Smooth muscle cell (in vitro differentiated cells): ENCODE results near the gene KMT2B. TPM values are rescaled to one million over a fixed set of nuclear protein-coding genes. Genes with fewer than 3 reads are reported as not detected.

Experiments
- DNase-seq: peaks from one replicate; lab custom pipeline; 2025; ENCODE audit not compliant: unreplicated experiment; lab: John Stamatoyannopoulos, UW
- H2AFZ ChIP-seq: fragments of 200-600 bp; sonication (generic); 2 replicates; pipeline ENCODE4 v1.6.0; 2016; ENCODE audit warnings: antibody characterized with exemption, low read depth, mild to moderate bottlenecking
- H3F3A ChIP-seq: fragments of 200-600 bp; sonication (generic); 2 replicates; pipeline ENCODE4 v1.6.0; 2017; ENCODE audit warnings: antibody characterized with exemption, low read depth
- H3K27ac ChIP-seq: fragments of 200-600 bp; sonication (generic); 2 replicates; pipeline ENCODE4 v1.5.1; 2016; ENCODE audit warnings: low read depth, mild to moderate bottlenecking
- H3K27me3 ChIP-seq: fragments of 200-600 bp; sonication (generic); 2 replicates; pipeline ENCODE4 v1.6.1; 2016; ENCODE audit warnings: low read depth, mild to moderate bottlenecking
- H3K36me3 ChIP-seq: fragments of 200-600 bp; sonication (generic); 2 replicates; pipeline ENCODE4 v1.5.1; 2016; ENCODE audit warnings: low read depth
- H3K4me1 ChIP-seq: fragments of 200-600 bp; sonication (generic); 2 replicates; pipeline ENCODE4 v1.5.1; 2016; ENCODE audit warnings: low read depth
- H3K4me2 ChIP-seq: fragments of 200-600 bp; sonication (generic); 2 replicates; pipeline ENCODE4 v1.6.0; 2016; ENCODE audit warnings: mild to moderate bottlenecking
- H3K4me3 ChIP-seq: fragments of 200-600 bp; sonication (generic); 2 replicates; pipeline ENCODE4 v1.5.1; 2016; ENCODE audit warnings: mild to moderate bottlenecking
- H3K79me2 ChIP-seq: fragments of 200-600 bp; sonication (generic); 2 replicates; pipeline ENCODE4 v1.6.0; 2016; ENCODE audit warnings: low read depth, mild to moderate bottlenecking
- H3K9ac ChIP-seq: fragments of 200-600 bp; sonication (generic); 2 replicates; pipeline ENCODE4 v1.6.0; 2016; ENCODE audit warnings: low read depth
- H3K9me3 ChIP-seq: fragments of 200-600 bp; sonication (generic); replicated peaks from 2 replicates; pipeline ENCODE4 v1.5.1; 2016; ENCODE audit warnings: low read depth
- H4K20me1 ChIP-seq: fragments of 200-600 bp; sonication (generic); 2 replicates; pipeline ENCODE4 v1.6.0; 2016; ENCODE audit warnings: low read depth
- CTCF ChIP-seq: fragments of 200-600 bp; sonication (generic); IDR thresholded peaks from 2 replicates; pipeline ENCODE4 v1.5.1; 2017; ENCODE audit warnings: borderline replicate concordance, mild to moderate bottlenecking, antibody characterized with exemption; ENCODE audit not compliant: insufficient read depth, poor library complexity, severe bottlenecking
- WGBS: methylation state at CpG from one replicate; pipeline ENCODE4 v1.1.7; 2016; ENCODE audit warnings: low lambda C conversion rate; 5-methylcytosine and 5-hydroxymethylcytosine counted together
- polyA plus RNA-seq: library from polyadenylated mRNA; unstranded; fragments of >200 nt; fragmentation: Nextera tagmentation; extraction: Ambion mirVana; gene quantifications from 2 replicates; pipeline ENCODE4 v1.2.1, GENCODE V29; 2016
- total RNA-seq: library from RNA; depleted of rRNA; stranded (reverse); fragments of >200 nt; gene quantifications from 2 replicates; pipeline ENCODE4 v1.2.3, GENCODE V29; 2014

The KMT2B gene
- total and polyA plus RNA-seq, 2 experiments from 2014 or later, result 8.8 to 31.1 TPM

DNA sequence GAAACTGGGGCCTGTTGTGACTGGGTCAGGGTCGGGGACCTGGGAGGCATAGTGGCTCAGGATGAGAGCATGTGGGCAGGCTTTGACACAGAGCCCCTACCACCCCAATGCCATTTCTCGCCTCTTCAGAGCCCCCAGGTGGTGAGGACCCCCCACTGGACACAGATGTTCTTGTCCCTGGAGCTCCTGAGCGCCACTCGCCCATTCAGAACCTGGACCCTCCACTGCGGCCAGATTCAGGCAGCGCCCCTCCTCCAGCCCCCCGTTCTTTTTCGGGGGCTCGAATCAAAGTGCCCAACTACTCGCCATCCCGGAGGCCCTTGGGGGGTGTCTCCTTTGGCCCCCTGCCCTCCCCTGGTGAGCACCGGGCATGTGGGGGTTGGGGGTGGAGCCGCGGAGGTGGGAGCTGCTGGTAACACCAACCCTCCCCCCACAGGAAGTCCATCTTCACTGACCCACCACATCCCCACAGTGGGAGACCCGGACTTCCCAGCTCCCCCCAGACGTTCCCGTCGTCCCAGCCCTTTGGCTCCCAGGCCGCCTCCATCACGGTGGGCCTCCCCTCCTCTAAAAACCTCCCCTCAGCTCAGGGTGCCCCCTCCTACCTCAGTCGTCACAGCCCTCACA lies 14.1 kb downstream of the KMT2B start:
- no peak for DNase-seq
- TF ChIP-seq CTCF, result no peak
- H3F3A ChIP-seq, result no peaks in the 10 kb centered on the region
- H3K27ac ChIP-seq, result no peak overlapping the region
- no peaks in the 10 kb centered on the region for H3K36me3 ChIP-seq
- WGBS, result 99% methylated on average over 13 of the region's 21 CpGs
- peaks cover 16% of the 10 kb centered on the region for H4K20me1 ChIP-seq
- H3K79me2 ChIP-seq, result no peaks in the 10 kb centered on the region
- H3K27me3 ChIP-seq, result no peaks in the 10 kb centered on the region
- no peaks in the 10 kb centered on the region for H3K9me3 ChIP-seq
- H3K4me3 ChIP-seq, result no peak overlapping the region
- no peak overlapping the region for H2AFZ ChIP-seq
- H3K4me2 ChIP-seq, result no peak overlapping the region
- no peak overlapping the region for H3K9ac ChIP-seq
- H3K4me1 ChIP-seq, result no peaks in the 10 kb centered on the region

- no peaks in the 10 kb centered on the region for H3K79me2 ChIP-seq
- no peak for DNase-seq
- no peak overlapping the region for H3K9ac ChIP-seq
- H3K9me3 ChIP-seq, result no peaks in the 10 kb centered on the region
- no peak overlapping the region for H3K27ac ChIP-seq
- TF ChIP-seq CTCF, result no peak
- no peak overlapping the region for H3K4me2 ChIP-seq
- H3K27me3 ChIP-seq, result no peaks in the 10 kb centered on the region
- H3K4me1 ChIP-seq, result no peaks in the 10 kb centered on the region
- H4K20me1 ChIP-seq, result peaks cover 16% of the 10 kb centered on the region
- H3K36me3 ChIP-seq, result no peaks in the 10 kb centered on the region
- H3F3A ChIP-seq, result no peaks in the 10 kb centered on the region
- no peak overlapping the region for H3K4me3 ChIP-seq
- H2AFZ ChIP-seq, result no peak overlapping the region
- 99% methylated on average over 22 of the region's 25 CpGs for WGBS
Measured at GRCh38 chr19:35732540-35733179, 14.9 kb downstream of the KMT2B start.

DNA sequence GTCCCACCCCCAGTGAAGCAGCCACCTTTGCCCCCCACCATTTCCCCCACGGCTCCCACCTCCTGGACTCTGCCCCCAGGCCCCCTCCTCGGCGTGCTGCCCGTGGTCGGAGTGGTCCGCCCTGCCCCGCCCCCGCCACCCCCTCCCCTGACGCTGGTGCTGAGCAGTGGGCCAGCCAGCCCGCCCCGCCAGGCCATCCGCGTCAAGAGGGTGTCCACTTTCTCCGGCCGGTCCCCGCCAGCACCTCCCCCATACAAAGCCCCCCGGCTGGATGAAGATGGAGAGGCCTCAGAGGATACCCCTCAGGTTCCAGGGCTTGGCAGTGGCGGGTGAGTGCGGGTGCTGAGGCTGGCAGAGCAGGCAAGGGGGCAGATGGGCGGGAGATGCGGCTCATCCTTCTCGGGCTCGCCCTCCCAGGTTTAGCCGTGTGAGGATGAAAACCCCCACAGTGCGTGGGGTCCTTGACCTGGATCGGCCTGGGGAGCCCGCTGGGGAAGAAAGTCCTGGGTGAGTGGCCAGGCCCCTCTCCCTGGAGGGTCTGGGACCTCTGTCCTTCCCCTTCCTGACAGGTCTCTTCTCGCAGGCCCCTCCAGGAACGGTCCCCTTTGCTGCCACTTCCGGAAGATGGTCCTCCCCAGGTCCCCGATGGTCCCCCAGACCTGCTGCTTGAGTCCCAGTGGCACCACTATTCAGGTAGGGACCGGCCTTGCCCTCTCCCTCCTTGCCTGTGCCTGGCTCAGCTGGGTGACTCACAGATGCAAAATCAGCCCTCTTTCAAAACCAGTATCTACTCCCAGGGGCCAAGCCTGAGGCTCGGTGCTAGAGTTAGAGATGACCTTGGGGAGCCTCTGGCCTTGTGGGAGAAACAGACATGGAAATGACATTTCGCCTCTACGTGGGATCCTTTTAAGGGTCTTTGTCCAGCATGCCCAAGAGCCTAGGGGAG lies 15.7 kb downstream of the KMT2B start:
- DNase-seq, result no peak
- H2AFZ ChIP-seq, result no peak overlapping the region
- no peak overlapping the region for H3K27ac ChIP-seq
- H3K79me2 ChIP-seq, result no peaks in the 10 kb centered on the region
- peaks cover 16% of the 10 kb centered on the region for H4K20me1 ChIP-seq
- no peaks in the 10 kb centered on the region for H3F3A ChIP-seq
- no peaks in the 10 kb centered on the region for H3K9me3 ChIP-seq
- no peak overlapping the region for H3K4me2 ChIP-seq
- H3K27me3 ChIP-seq, result no peaks in the 10 kb centered on the region
- no peak for TF ChIP-seq CTCF
- 95% methylated on average over 25 of the region's 35 CpGs for WGBS
- no peak overlapping the region for H3K4me3 ChIP-seq
- no peak overlapping the region for H3K9ac ChIP-seq
- no peaks in the 10 kb centered on the region for H3K4me1 ChIP-seq
- no peaks in the 10 kb centered on the region for H3K36me3 ChIP-seq
